GM18868 (cell line): Measurements from ENCODE around the gene PALM.
"Not testable (repeated sequence)": the region's sequence is repeated elsewhere in the genome, so short reads cannot be mapped to it uniquely, and the experiment has no call there.

ENCODE experiments used
- ATAC-seq: cut with Tn5 transposase; IDR thresholded peaks from one replicate; pipeline ENCODE4 v1.9.1; 2021; ENCODE audit warnings: mild to moderate bottlenecking, moderate library complexity; ENCODE audit not compliant: unreplicated experiment

PALM gene

GRCh38 chr19:678791-679388 lies 29.8 kb upstream of the PALM start:
- ATAC-seq = no peak

- peak; percentile 2 for ATAC-seq
These were observed 29.1 kb upstream of the PALM start for GRCh38 chr19:679418-680286.

- peak; percentile 70 for ATAC-seq
These were observed 28.3 kb upstream of the PALM start for GRCh38 chr19:680287-681028.

- no peak for ATAC-seq
These were observed 27.4 kb upstream of the PALM start for GRCh38 chr19:681029-682019.

- ATAC-seq = no peak
These were observed 25.9 kb upstream of the PALM start for GRCh38 chr19:682678-683320.

- ATAC-seq = no peak
These were observed 23.2 kb upstream of the PALM start for GRCh38 chr19:685454-685931.

- ATAC-seq = no peak
These were observed 22.0 kb upstream of the PALM start for GRCh38 chr19:686589-687297.

GRCh38 chr19:687569-688166 lies 21.1 kb upstream of the PALM start:
- ATAC-seq = no peak

GRCh38 chr19:688214-688613 lies 20.5 kb upstream of the PALM start:
- ATAC-seq = no peak

- no peak for ATAC-seq
These were observed 19.7 kb upstream of the PALM start for GRCh38 chr19:688992-689391.

GRCh38 chr19:690203-690602 lies 18.5 kb upstream of the PALM start:
- no peak for ATAC-seq

- no peak for ATAC-seq
These were observed 14.0 kb upstream of the PALM start for GRCh38 chr19:694481-695351.

- ATAC-seq = no peak
These were observed 13.3 kb upstream of the PALM start, which contains the start of gene PRSS57 for GRCh38 chr19:695352-695949. Gene PRSS57 (minus strand): TSS chr19:695452. CDS start chr19:695430, 22 bp downstream.

GRCh38 chr19:698529-698928 lies 10.2 kb upstream of the PALM start:
- not testable (repeated sequence) for ATAC-seq

- not testable (repeated sequence) for ATAC-seq
These were observed 8.8 kb upstream of the PALM start for GRCh38 chr19:699885-700284.

GRCh38 chr19:702847-703246 lies 5.9 kb upstream of the PALM start:
- not testable (repeated sequence) for ATAC-seq

- ATAC-seq = no peak
These were observed 5.4 kb upstream of the PALM start for GRCh38 chr19:703329-703650.
